HG03139 (cell line): ENCODE data around the gene ADRM1.

ENCODE experiments used
- ATAC-seq: cut with Tn5 transposase; IDR thresholded peaks from one replicate; pipeline ENCODE4 v1.9.1; 2021; ENCODE audit not compliant: unreplicated experiment

ADRM1 gene

DNA sequence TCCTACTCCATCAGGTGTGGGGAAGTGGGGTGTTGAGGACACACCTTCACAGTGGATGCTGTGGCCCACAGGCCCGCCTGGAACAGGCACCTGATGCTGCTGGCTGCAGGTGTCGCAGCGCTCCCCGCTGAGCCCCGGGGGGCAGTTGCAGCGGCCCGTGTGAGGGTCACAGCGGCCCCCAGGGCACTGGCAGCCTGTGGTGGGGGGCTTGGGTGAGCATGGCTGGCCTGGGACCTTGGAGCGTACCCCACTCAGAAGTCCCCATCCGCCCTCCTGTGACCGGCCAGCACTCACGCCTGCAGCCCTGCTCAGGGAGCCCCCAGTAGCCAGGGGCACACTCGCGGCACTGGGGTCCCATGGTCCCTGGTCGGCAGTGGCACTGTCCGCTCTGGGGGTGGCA is 19.2 kb downstream of the ADRM1 start:
- no peak for ATAC-seq

DNA sequence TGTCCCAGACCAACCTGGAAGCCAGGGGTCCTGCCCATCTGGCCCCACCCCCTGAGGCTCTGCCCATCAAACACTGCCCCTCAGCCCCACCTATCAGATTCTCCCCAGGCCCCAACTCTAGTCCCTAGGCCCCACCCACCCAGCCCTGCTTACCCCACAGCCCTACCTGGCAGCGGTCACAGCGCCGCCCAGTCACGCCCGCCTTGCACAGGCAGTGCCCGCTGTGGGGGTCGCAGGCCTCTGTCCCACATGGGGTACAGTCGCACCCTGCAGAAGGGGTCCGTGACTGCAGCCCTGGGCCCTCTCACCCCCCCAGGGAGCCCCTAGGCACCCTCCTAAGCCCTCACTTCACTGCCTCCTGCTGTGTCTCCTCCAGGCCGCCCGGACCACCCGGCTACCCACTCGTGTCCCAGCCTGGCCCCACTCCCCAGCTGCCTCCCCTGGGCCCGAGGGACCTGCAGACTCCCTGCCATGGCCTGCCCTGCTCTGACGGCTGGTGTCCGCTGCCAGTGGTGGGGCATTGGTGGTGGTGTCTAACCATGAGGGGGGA is 19.8 kb downstream of the ADRM1 start:
- no peak for ATAC-seq

DNA sequence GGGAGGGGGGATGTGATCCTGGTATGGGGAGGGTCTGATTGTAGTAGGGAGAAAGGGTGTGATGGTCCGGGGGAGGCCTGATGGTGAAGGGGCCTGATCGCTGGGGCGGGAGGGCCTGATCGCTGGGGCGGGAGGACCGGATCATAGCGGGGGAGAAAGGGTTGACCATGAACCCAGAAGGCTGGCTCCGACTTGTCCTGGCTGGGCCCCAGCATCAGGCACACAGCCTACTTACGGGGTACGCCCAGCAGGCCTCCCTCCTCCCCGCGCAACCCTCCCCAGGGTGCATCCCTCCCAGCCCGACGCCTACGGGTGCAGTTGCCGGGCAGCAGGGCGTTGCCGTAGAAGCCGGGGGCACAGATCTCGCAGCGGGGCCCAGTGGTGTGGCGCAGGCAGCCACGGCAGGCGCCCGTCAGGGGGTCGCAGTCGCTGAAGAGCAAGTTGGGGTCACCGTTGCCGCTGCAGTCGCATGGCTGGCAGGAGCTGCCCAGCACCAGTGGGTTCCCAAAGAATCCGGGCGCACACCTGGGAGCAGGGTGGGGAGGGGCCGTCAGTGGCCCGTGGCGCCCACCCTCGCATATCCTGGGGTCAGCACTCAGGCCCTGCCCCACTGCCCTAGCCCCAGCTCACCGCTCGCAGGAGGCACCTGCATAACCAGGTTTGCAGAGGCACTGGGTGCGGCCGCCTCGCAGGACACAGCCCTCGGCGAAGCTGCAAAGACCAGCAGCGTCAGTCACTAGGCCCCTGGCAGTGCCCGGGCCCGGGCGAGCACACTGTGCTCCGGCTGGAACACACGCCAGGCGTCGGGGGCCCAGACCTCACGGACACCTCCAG is 20.6 kb downstream of the ADRM1 start:
- ATAC-seq: no peak

DNA sequence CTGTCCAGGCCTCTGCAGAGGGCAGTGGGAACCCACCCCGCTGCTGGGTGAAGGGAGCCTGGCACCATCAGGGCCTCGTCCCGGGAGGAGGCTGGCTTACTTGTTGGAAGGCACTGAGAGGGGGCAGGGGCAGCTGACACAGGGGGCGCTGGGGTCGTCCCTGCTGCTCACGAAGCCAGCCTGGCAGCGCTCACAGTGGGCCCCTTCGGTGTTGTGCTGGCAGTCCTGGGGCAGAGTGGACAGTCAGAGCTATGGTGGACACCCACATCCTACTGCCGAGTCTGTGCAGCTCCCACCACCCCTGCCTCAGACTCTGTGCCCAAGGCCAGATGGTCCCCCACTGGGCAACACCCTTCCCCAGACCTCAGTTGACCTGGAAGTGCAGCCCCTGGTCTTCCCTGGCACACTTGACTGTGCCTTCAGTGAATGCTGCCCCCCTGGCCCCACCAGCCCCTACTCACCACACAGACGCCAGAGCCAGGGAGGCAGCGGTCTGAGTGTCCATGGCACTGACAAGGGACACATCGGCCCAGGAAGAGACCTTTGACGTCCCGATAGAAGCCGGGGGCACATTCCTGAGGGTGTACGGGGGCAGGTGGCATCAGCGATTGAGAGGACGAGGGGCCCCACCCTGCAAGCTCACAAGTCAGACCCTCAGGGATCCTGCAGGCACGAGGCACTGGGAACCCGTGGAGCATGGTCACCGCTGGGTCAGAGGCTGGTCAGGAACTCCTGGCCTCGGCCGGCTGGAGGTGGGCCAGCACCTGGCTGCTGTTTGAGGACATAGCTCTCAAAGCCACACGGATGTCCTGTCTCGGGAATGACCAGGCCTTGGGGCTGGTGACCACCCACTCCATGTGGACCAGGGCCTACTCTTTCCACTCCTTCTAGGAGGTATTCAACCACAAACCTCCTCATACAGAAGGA is 21.4 kb downstream of the ADRM1 start:
- no peak for ATAC-seq

DNA sequence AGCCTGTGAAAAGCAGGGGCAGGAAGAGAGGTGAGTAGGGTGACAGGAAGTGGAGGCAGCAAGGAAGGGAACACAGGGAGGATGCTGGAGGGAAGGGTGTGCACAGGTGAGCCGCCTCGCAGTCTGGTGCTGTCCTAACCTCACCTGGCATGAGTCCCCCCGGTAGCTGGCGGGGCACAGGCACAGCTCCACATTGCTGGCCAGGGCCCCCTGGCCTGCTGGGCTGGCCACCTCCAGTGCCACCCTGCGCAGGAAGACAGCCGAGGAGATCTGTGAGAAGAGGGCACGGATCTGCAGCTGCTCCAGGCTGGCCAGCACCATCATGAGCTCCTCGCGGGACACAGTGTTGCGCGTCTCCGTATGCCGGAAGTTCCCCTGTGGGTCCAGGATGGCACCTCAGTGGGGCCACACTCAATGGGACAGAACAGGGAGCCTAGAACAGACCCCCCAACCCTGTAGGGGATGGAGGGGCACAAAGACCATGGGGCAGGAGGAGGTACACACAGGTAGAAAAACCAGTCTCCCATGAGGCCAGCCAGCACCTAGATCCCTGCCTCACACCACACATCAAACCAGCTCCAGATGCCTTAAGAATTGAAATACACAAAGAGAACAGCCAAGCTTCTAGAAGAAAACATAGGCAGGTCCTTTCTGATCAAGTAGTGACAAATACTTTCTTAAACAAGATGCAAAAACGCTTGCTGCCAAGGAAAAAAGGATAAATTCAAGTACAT is 22.5 kb downstream of the ADRM1 start:
- ATAC-seq: no peak

DNA sequence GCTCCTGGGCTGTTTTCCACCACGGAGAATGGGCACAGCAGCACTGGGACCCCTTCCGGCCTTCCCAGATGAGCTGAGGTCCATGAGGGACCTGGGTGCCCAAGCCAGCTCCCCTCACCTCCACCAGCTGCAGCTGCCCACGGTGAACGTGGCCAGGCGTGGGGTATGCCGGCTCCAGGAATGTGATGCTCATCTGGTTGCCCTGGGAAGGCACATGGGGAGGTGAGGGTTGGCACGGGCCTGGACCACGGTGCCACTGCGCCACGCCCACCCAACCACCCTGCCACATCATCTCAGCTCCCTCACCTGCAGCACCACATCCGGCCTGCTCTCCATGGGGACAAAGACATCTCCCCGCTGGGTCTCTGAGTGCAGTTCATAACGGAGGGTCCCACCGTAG is 23.8 kb downstream of the ADRM1 start:
- no peak for ATAC-seq

DNA sequence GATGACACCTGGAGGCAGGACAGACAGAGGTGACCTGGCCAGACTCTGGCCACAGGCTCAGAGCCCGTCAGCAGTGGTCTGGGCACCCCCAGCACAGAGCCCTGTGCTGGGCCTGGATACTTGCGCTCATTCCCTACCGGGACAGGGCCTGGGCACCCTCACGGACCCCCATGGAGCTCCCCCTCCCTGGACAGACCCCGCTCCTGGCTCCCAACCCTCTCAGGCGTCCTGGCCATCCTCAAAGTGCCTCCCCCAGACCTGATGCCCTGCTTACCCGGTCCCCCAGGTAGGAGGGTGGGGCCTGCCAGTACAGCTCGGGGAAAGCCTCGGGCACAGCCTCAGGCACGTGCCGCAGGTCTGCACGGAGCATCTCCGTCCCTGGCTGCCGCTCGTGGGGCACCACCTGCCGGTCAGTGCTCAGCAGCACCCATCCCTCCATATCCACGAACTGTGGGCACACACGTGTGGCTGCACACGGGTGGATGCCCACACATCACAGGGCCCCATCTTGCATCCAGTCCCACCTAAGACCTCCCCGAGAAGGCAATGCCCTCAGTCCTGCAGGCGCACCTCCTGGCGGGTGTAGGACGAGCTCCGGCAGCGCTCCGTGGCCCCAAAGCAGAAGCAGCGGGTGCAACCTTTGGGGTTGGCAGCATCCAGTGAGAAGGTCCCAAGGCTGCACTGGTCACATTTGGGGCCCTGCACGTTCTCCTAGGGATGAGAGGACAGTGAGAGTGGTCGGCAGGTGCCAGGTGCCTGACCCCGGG is 24.3 kb downstream of the ADRM1 start:
- ATAC-seq: no peak

DNA sequence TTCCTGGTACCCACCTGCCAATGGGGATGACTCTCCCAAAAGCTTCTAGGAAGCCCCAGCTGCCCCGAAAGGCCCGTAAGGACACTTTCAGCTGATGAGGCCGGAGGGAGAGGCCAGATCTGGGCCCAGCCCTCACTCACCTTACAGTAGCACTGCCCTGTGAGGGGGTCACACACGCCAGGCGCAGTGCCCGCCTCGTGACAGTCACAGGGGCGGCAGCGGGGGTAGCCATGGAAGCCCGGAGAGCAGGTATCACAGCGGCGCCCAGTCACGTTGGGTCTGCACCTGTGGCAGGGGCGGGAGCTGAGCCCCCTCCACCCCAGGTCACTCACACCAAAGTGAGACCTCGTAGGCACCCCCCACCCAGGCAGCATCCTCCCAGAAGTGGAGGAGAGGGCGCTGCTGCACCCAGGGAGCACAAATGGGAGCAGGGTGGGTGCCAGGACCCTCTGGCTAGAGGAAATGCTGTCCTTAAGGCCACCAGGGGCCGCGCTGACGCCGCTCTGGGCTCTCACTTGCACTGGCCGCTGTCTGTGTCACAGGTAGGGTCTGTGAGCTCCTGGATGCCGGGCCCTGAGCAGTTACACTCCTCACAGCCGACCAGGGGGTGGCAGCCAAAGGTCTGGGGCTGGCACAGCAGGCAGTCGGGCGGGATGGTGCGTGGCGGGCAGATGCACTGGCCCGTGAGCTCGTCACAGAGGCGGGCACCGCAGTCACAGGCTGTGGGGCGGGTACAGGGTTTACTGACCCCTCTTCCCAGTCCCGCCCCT is 25.1 kb downstream of the ADRM1 start:
- no peak for ATAC-seq

DNA sequence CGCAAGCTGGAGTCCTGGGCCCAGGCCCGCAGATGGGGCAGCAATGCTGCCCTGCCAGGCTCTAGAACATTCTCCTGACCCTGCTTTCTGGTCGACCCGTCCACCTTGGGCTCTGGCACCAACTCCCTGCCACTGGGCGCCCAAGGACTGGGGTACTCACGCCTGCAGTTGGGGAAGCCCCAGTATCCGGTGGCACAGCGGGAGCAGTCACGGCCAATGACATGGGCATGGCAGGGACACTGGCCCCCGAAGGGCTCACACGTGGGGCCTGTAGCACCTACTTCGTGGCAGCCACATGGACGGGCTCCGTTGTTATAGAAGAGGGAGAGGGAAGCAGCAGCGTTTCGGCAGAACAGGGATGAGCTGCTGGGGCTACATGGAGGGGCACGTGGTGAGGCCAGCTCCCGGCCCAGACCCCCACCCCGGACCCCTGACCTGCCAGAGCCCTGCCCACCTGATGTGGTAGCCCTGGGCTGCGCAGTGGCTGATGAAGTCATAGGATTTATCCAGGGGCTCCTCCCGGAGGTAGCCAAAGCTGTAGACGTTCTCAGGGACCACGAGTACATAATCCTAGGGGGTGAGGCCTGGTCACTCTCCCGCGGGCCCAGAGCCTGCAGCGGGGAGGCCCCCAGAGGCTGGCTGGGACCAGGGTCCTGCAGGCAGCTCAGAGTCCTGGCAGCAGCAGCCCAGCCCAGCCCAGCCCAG is 26.0 kb downstream of the ADRM1 start:
- no peak for ATAC-seq

DNA sequence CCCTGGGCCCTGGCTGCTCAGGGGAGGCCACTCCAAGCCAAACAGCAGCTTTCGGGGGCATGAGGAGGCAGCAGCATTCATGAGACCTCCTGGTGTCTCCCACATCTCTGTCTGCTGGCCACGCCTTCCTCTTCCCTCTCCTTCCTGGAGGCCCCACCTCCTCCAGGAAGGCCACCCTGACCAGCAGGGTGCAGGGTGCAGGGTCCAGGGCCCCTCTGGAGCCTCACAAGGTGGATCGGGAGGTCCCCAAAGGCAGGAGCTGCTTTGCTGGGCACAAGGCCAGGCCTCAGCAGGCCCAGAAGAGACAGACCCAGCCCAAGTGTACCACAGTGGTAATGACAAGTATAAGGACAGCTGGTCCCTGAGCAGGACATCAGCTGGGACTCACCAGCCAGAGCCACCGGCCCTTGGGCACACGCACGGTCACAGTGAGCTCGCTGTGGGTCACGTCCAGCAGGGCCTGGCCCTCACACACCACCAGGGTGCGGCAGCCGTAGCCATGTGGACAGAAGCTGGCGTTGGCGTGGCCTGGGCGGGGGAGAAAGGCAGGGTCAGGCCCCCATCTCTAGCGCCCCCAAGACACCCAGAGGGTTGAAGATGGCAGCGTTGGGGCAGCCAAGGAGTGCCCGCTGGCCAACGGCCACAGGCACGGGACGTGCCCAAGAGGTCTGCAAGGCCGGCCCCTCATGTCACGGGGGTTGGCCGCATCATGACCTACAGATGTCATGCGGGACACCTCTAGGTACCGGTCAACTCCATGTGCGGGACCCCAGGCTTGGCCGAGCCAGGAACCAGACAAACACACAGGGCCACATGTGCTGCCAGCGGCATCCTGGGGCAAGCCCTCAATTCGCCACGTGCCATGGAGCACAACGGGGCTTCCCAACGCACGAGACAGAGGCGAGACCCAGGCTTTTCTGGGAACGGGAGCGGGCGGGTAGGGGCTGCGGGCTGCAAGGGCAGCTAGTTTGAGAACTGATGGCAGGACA is 26.9 kb downstream of the ADRM1 start:
- ATAC-seq: no peak

DNA sequence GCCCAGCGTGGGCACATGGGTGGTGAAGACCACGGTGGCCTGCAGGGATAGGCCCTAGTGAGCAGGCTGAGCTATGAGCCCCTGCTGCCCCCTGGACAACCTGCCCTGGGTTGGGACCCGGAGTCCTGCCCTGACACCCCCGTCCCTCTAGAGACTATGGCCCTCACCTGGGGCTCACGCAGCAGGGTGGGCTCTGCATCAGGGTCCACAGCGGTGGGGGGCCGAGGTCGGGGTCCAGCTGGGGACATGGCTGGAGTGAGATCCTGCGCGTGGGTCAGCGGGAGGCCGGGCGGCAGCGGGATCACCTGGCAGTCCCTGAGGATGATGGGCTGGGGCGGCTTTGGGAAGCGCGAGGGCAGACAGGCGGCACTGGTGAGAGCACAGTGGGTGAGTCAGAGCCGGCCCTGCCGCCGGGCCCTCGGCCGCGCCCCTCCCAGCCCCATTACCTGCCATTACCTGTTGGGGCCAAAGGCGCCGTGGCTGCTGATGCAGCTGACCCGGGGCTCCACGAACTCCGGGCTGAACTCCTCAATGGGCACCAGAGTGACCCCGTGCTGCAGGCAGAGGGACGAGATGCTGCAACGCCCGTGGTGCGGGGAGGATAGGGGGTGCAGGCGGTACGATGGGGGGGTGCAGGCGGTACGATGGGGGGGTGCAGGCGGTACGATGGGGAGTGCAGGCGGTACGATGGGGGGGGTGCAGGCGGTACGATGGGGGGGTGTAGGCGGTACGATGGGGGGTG is 27.9 kb downstream of the ADRM1 start:
- ATAC-seq: no peak

DNA sequence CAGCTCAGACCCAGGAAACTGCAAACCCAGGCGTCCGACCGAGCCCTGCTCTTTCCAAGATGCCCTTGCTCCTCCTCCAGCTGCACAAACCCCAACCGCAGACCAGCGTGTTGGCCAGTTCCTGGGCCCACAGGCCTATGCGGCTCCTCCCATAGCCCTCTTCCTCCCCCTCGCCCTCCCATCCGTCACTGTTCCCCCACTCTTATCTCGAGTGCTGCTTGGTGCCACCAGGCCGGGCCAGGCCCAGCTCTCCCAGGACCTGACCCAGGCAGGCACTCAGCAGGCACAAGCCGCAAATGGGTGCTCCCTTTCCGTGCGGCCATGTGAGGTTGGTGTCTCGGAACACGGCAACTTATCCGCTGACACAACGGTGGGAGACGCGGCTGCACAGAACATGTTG is 28.6 kb downstream of the ADRM1 start:
- ATAC-seq: no peak

DNA sequence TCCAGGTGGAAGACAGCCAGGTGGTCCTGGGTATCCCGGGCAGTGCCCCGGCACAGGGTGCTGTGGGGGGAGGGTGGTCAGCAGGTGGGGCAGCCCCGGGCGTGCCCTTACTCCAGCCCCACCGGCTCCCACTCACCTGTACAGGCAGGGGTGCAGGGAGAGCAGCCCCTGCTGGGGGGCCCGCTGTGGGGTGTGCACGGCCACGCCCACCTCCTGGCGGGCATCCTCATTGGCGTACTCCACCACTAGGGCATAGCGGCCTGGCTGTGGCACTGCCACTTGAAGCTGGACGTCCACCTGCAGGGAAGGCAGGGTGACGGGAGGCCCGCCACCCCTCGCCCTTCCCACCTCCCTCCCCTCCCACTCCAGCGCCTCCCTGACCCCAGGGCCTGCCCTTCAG is 29.6 kb downstream of the ADRM1 start:
- no peak for ATAC-seq

DNA sequence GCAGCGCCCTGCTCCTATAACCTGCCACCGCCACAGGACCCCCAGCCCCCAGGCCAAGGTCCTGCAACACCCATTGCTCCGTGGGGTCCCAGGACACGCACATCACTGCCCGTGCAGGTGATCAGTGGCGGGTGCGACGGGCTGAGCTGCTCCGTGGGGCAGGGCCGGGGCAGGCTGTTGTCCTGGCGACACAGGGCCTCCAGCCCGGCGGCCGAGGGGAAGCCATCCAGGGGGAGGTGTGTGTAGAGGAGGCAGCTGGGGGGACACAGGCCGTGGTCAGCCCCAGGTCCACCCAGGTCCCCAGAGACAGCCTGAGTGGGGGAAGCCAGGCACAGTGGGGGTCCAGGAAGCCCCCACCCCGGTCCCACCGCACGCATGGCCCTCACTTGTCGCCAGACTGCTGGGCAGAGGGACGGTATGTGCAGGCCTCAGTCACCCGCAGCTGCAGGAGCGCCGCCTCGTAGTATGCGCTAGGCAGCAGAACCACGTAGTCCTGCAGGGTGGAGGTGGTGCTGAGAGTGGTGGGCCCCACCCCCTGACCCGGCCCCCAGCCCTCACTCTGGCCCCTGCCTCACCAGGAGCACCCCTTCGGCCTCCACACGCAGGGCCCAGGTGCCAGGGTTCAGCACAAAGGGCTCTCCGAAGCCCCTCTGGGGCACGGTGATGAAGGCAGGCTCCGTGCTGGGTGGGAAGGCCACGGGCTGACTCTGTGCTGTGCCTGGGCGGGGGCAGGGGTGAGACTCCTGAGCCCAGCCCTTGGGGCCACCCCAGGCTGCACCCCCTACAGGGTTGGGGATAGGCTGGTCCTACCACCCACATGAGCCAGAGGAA is 30.4 kb downstream of the ADRM1 start:
- no peak for ATAC-seq

DNA sequence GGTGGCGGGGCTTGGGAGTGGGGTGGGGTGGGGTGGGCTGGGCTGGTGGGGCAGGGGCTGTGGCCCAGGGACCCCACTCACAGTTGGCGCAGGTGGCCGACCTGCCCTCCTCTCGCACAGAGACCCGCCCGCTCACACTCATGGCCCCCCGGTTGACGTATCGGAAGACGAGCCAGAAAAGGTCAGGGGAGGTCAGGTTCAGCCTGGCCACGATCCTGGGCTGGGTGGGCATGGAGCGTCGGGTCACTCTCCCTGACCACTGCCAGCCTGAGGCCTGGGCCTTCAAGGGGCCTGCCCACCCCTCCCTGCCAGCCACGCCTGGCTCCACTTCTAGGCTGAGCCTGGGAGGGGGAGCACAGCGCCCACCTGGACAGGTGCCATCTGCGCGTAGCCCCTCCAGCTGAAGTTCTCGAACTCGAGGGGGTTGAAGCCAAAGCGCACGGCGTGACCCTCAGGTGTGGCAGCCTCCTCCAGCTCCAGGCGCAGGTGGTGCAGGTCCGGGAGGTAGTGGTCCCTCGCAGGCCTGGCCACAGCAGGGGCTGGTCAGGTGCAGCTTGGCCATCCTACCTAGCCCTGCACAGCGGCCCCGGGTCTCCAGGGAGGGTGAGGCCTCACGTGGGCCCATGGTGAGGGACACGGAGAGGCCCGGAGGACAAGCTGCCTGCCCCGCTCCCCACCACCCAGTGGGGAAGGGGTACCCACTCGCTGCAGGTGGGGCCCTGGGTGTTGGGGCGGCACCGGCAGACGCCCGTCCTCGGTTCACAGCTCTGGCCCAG is 31.2 kb downstream of the ADRM1 start:
- no peak for ATAC-seq

DNA sequence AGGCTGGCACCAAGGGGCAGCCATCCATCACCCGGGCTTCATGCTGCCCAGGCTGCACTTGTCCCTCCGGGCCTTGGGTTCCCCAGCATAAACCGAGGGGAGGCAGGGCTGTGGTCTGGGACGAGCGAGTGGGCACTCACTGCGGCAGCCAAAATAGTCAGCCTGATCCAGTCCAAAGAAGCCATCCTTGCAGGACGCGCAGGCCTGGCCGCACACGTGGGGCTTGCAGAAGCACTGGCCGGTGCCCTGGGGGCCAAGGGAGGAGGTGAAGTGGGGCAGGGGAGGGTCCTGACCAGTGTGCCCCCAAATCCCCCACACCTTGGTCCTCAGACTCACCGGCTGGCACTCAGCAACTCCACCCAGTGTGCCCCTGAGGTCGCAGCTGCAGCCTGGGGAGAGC is 32.1 kb downstream of the ADRM1 start:
- no peak for ATAC-seq
